Type B pancreatic cell (in vitro differentiated cells): ENCODE data around the gene GSTA2. TPM values are rescaled to one million over a fixed set of nuclear protein-coding genes. Genes with fewer than 3 reads are reported as not detected.

Source experiments
- DNase-seq: peaks from one replicate; pipeline ENCODE4 v3.0.0; 2021; ENCODE audit warnings: mixed read lengths; ENCODE audit not compliant: unreplicated experiment; ENCODE audit errors: extremely low spot score
- H3K27ac Mint-ChIP-seq: 2 replicates; pipeline ENCODE4 v1.8.0; 2021; ENCODE audit warnings: mild to moderate bottlenecking, mixed read lengths
- H3K27me3 Mint-ChIP-seq: 2 replicates; pipeline ENCODE4 v1.8.0; 2021; ENCODE audit warnings: mixed read lengths
- H3K36me3 Mint-ChIP-seq: 2 replicates; pipeline ENCODE4 v1.8.0; 2021; ENCODE audit warnings: mixed read lengths
- H3K4me1 Mint-ChIP-seq: one replicate; pipeline ENCODE4 v1.8.0; 2021; ENCODE audit warnings: mixed read lengths; ENCODE audit not compliant: unreplicated experiment
- H3K4me3 Mint-ChIP-seq: 2 replicates; pipeline ENCODE4 v1.8.0; 2021; ENCODE audit warnings: mild to moderate bottlenecking, mixed read lengths
- H3K9me3 Mint-ChIP-seq: 2 replicates; pipeline ENCODE4 v1.8.0; 2021; ENCODE audit warnings: mixed read lengths
- CTCF ChIP-seq: fragments of 200-600 bp; sonication (generic); conservative IDR thresholded peaks from 2 replicates; pipeline ENCODE4 v1.5.0; 2021; ENCODE audit warnings: antibody characterized with exemption, mild to moderate bottlenecking
- total RNA-seq: library from RNA; stranded (reverse); gene quantifications from 2 replicates; pipeline ENCODE4 v1.2.1, GENCODE V29; 2021; ENCODE audit warnings: low replicate concordance

GSTA2 gene
- total RNA-seq, 1 donor from 2014 or later = 20.7 TPM

- no peak for DNase-seq
- TF ChIP-seq CTCF = no peak
- Mint-ChIP-seq H3K27me3 (peaks cover 3% of the 10 kb centered on the region), H3K27ac (no peak overlapping the region), H3K9me3 (no peaks in the 10 kb centered on the region), H3K4me3 (no peak overlapping the region), H3K36me3 (no peaks in the 10 kb centered on the region), H3K4me1 (no peaks in the 10 kb centered on the region)
Measured at GRCh38 chr6:52741872-52742271, 21.4 kb downstream of the GSTA2 start.

GRCh38 chr6:52739627-52740026, 23.6 kb downstream of the GSTA2 start:
- no peaks in the 10 kb centered on the region for H3K36me3 Mint-ChIP-seq

GRCh38 chr6:52739134-52739533, 24.1 kb downstream of the GSTA2 start:
- Mint-ChIP-seq H3K36me3 (no peaks in the 10 kb centered on the region), H3K27me3 (peaks cover 3% of the 10 kb centered on the region), H3K9me3 (no peaks in the 10 kb centered on the region), H3K4me3 (no peak overlapping the region), H3K4me1 (no peaks in the 10 kb centered on the region), H3K27ac (no peak overlapping the region)
- no peak for DNase-seq
- TF ChIP-seq CTCF = no peak

More at GRCh38 chr6:52739627-52740026, 23.6 kb downstream of the GSTA2 start:
- H3K4me1 Mint-ChIP-seq = no peaks in the 10 kb centered on the region
- no peak for DNase-seq
- H3K9me3 Mint-ChIP-seq = no peaks in the 10 kb centered on the region
- no peak for TF ChIP-seq CTCF
- no peak overlapping the region for H3K4me3 Mint-ChIP-seq
- no peak overlapping the region for H3K27ac Mint-ChIP-seq
- peaks cover 3% of the 10 kb centered on the region for H3K27me3 Mint-ChIP-seq

GRCh38 chr6:52736145-52736544, 27.1 kb downstream of the GSTA2 start:
- Mint-ChIP-seq H3K36me3 (no peaks in the 10 kb centered on the region), H3K4me1 (no peaks in the 10 kb centered on the region), H3K27me3 (no peaks in the 10 kb centered on the region), H3K27ac (no peak overlapping the region), H3K4me3 (no peak overlapping the region), H3K9me3 (no peaks in the 10 kb centered on the region)
- TF ChIP-seq CTCF = no peak
- DNase-seq = no peak

- no peak overlapping the region for H3K27ac Mint-ChIP-seq
- no peak for DNase-seq
- H3K27me3 Mint-ChIP-seq = no peaks in the 10 kb centered on the region
- no peak overlapping the region for H3K4me3 Mint-ChIP-seq
- no peak for TF ChIP-seq CTCF
- no peaks in the 10 kb centered on the region for H3K4me1 Mint-ChIP-seq
- H3K9me3 Mint-ChIP-seq = no peaks in the 10 kb centered on the region
- no peaks in the 10 kb centered on the region for H3K36me3 Mint-ChIP-seq
Measured at GRCh38 chr6:52735071-52735470, 28.2 kb downstream of the GSTA2 start.

- Mint-ChIP-seq H3K27ac (no peak overlapping the region), H3K27me3 (no peaks in the 10 kb centered on the region), H3K4me1 (no peaks in the 10 kb centered on the region), H3K4me3 (no peak overlapping the region), H3K9me3 (no peaks in the 10 kb centered on the region), H3K36me3 (no peaks in the 10 kb centered on the region)
- TF ChIP-seq CTCF = no peak
- no peak for DNase-seq
Measured at GRCh38 chr6:52734072-52734471, 29.2 kb downstream of the GSTA2 start.
